ENCODE measurements around the gene ODF4. TPM values are rescaled to one million over a fixed set of nuclear protein-coding genes. Genes with fewer than 3 reads are reported as not detected.

Gene ODF4
- total and polyA plus RNA-seq, 10 of the 15 experiments (the other 5 are each of a cell fraction or from before 2014, with no cell fraction given) = not detected

- TF ChIP-seq ZNF687 (IDR thresholded peaks at IDR 0.05) (0 out of 2 replicates have a peak, but pooled peaks have one; percentile 13), HCFC1 (IDR thresholded peaks at IDR 0.05; ENCODE audit: low read length) (peak; percentile 72), CTCF (IDR thresholded peaks at IDR 0.05 in 2 of 3, conservative IDR thresholded peaks at IDR 0.05 in 1 of 3; ENCODE audit: control insufficient read depth in 2 of 3, extremely low read depth in 1 of 3, insufficient read depth in 1 of 3, low read depth in 3 of 3, low read length in 3 of 3) (peak; percentile 77 to 96 (median 87)), RELA (IDR thresholded peaks at IDR 0.05; ENCODE audit: borderline replicate concordance, partially characterized antibody) (peak; percentile 35), MYB (IDR thresholded peaks at IDR 0.05; ENCODE audit: borderline replicate concordance, low read depth, low read length) (0 out of 2 replicates have a peak, but pooled peaks have one; percentile 10), BMI1 (IDR thresholded peaks at IDR 0.05; ENCODE audit: borderline replicate concordance) (no peak), CREM (IDR thresholded peaks at IDR 0.05; ENCODE audit: low read depth) (peak; percentile 81), PML (IDR thresholded peaks at IDR 0.05; ENCODE audit: low read length) (peak; percentile 99), TCF3 (IDR thresholded peaks at IDR 0.05; ENCODE audit: borderline replicate concordance, insufficient read depth, low read depth, low read length) (peak; percentile 45), POLR2AphosphoS5 (IDR thresholded peaks at IDR 0.05; ENCODE audit: low read length) (peak; percentile 99), PKNOX1 (IDR thresholded peaks at IDR 0.05) (peak; percentile 42; the same call in 1 of the 2 replicates), MYC (IDR thresholded peaks at IDR 0.05; ENCODE audit: insufficient read depth, insufficient read length, insufficient replicate concordance, low read length, severe bottlenecking) (no peak), NBN (IDR thresholded peaks at IDR 0.05) (peak; percentile 94), IKZF2 (IDR thresholded peaks at IDR 0.05) (peak; percentile 69 to 75), SP1 (IDR thresholded peaks at IDR 0.05; ENCODE audit: low read depth, low read length) (peak; percentile 82), BCLAF1 (IDR thresholded peaks at IDR 0.05) (no peak), SIN3A (IDR thresholded peaks at IDR 0.05; ENCODE audit: low read depth, low read length) (peak; percentile 57; the same call in 1 of the 2 replicates), TCF12 (IDR thresholded peaks at IDR 0.05; ENCODE audit: low read depth, low read length) (peak; percentile 81; the same call in 1 of the 2 replicates), E2F4 (IDR thresholded peaks at IDR 0.05; ENCODE audit: low read depth, low read length) (0 out of 2 replicates have a peak, but pooled peaks have one; percentile 73)
Observed at GRCh38 chr17:8383143-8383822, 43.6 kb downstream of the ODF4 start, which contains the start of gene RPL26 (continued).
